AG08396 (cell line): Measurements from ENCODE around the gene PTPRB.

Experiments used
- DNase-seq: peaks from one replicate; pipeline ENCODE4 v3.0.0; 2012; ENCODE audit warnings: low spot score, mixed read lengths

The PTPRB gene

GRCh38 chr12:70592664-70593063, 44.6 kb downstream of the PTPRB start:
- DNase-seq: no peak

- no peak for DNase-seq
These were observed 46.5 kb downstream of the PTPRB start for GRCh38 chr12:70590549-70591226.

- peak; percentile 74 for DNase-seq
These were observed 47.2 kb downstream of the PTPRB start for GRCh38 chr12:70590051-70590450.

- DNase-seq: no peak
These were observed 52.9 kb downstream of the PTPRB start for GRCh38 chr12:70584332-70584731.

GRCh38 chr12:70583251-70583650, 54.0 kb downstream of the PTPRB start:
- no peak for DNase-seq

GRCh38 chr12:70581208-70581607, 56.0 kb downstream of the PTPRB start:
- no peak for DNase-seq

GRCh38 chr12:70577283-70577634, 60.0 kb downstream of the PTPRB start:
- no peak for DNase-seq

- peak; percentile 39 for DNase-seq
These were observed 60.6 kb downstream of the PTPRB start for GRCh38 chr12:70576341-70577282.

GRCh38 chr12:70571705-70572268, 65.4 kb downstream of the PTPRB start:
- no peak for DNase-seq

GRCh38 chr12:70571029-70571428, 66.2 kb downstream of the PTPRB start:
- DNase-seq: no peak

GRCh38 chr12:70561550-70561949, 75.7 kb downstream of the PTPRB start:
- DNase-seq: no peak

GRCh38 chr12:70560671-70561070, 76.6 kb downstream of the PTPRB start:
- no peak for DNase-seq

GRCh38 chr12:70559390-70559789, 77.8 kb downstream of the PTPRB start:
- DNase-seq: no peak

- DNase-seq: no peak
These were observed 79.5 kb downstream of the PTPRB start for GRCh38 chr12:70557583-70558191.

- DNase-seq: no peak
These were observed 80.9 kb downstream of the PTPRB start for GRCh38 chr12:70556179-70556869.

- DNase-seq: no peak
These were observed 82.1 kb downstream of the PTPRB start for GRCh38 chr12:70555081-70555480.

GRCh38 chr12:70553391-70553859, 83.8 kb downstream of the PTPRB start:
- DNase-seq: no peak

GRCh38 chr12:70551731-70552130, 85.5 kb downstream of the PTPRB start:
- no peak for DNase-seq

GRCh38 chr12:70550180-70550577, 87.0 kb downstream of the PTPRB start:
- DNase-seq: no peak

- DNase-seq: no peak
These were observed 87.7 kb downstream of the PTPRB start for GRCh38 chr12:70549340-70550179.

- DNase-seq: peak; percentile 25
These were observed 93.8 kb downstream of the PTPRB start for GRCh38 chr12:70543444-70543843.
